Chondrocyte (in vitro differentiated cells): ENCODE data around the gene DYNLL2. TPM values are rescaled to one million over a fixed set of nuclear protein-coding genes. Genes with fewer than 3 reads are reported as not detected.
"Not testable (repeated sequence)": the region's sequence is repeated elsewhere in the genome, so short reads cannot be mapped to it uniquely, and the experiment has no call there.

ENCODE experiments used
- DNase-seq: peaks from one replicate; pipeline ENCODE4 v3.0.0; 2021; ENCODE audit warnings: mixed read lengths, low spot score
- H3K27ac Mint-ChIP-seq: one replicate; pipeline ENCODE4 v1.8.0; 2021; ENCODE audit warnings: mild to moderate bottlenecking, moderate library complexity, mixed read lengths; ENCODE audit not compliant: unreplicated experiment
- H3K27me3 Mint-ChIP-seq: 2 replicates; pipeline ENCODE4 v1.8.0; 2021; ENCODE audit warnings: low read depth, mixed read lengths
- H3K36me3 Mint-ChIP-seq: 2 replicates; pipeline ENCODE4 v1.8.0; 2021; ENCODE audit warnings: low read depth, mixed read lengths
- H3K4me1 Mint-ChIP-seq: 2 replicates; pipeline ENCODE4 v1.8.0; 2021; ENCODE audit warnings: low read depth, mild to moderate bottlenecking, mixed read lengths
- H3K4me3 Mint-ChIP-seq: one replicate; pipeline ENCODE4 v1.8.0; 2021; ENCODE audit warnings: mild to moderate bottlenecking, moderate library complexity, mixed read lengths; ENCODE audit not compliant: unreplicated experiment
- H3K9me3 Mint-ChIP-seq: 2 replicates; pipeline ENCODE4 v1.8.0; 2021; ENCODE audit warnings: low read depth, mixed read lengths
- long read RNA-seq: library from polyadenylated mRNA; stranded (forward); transcript quantifications from one replicate; pipeline ENCODE4 v2.0.0, GENCODE V29; 2021
- total RNA-seq: library from RNA; stranded (reverse); gene quantifications from 3 replicates; pipeline ENCODE4 v1.2.1, GENCODE V29; 2021
- TF ChIP-seq, protein P1 (sequence below): fragments of 200-600 bp; sonication (generic); IDR thresholded peaks from 2 replicates; pipeline ENCODE4 v1.5.0; 2021; ENCODE audit warnings: antibody characterized with exemption, mild to moderate bottlenecking, moderate library complexity

The DYNLL2 gene
- total RNA-seq = 15.7 to 17.1 TPM (median 16.0 TPM) in 3 replicates
- long read RNA-seq, full-length matches to known transcripts = 1 of 8 reads
- long read RNA-seq, partial matches to known transcripts = 1 of 8 reads
- long read RNA-seq, other reads (novel, unspliced or antisense) = 6 of 8 reads

DNA sequence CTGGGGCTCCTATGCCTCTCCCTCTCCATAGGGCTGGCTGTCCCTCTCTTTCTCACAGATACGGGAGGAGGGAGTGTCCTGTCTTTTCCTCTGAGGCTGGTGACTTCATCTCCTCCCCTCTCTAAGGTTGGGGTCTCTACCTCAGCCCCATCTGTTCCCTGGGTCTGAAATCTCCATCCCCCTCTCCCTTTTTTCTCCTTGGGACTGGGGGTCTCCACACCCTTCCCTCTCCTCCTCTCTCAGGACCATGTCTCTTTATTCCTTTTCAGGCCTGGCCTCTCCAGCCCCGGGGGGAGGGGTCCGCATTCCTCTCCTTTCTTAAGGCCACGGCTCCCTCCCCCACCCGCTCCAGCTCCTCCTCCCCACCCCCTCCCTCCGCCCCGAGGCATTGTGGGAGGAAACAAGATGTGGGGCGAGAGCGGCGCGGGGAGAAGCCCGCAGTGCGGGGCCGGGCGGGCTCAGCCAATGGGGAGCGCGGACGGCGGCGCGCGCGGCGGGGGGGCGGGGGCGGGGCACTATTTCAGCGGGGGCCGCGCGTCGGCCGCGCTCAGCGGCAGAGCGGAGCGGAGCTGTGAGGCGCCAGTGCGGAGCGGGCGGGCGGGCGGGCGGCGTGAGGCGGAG lies at the start of gene DYNLL2:
TSS of gene DYNLL2 (plus strand) at position 550 of the 621 bp plus-strand sequence. CDS start 3,672 bp downstream, outside the sequence.
- Mint-ChIP-seq H3K9me3 (no peaks in the 10 kb centered on the region), H3K36me3 (peaks cover 4% of the 10 kb centered on the region), H3K27ac (peak within 1 kb of the TSS; percentile 70), H3K4me3 (peak within 1 kb of the TSS; percentile 80), H3K27me3 (peaks cover 17% of the 10 kb centered on the region), H3K4me1 (peaks cover 18% of the 10 kb centered on the region)
- DNase-seq = no peak
- TF ChIP-seq, protein P1, sequence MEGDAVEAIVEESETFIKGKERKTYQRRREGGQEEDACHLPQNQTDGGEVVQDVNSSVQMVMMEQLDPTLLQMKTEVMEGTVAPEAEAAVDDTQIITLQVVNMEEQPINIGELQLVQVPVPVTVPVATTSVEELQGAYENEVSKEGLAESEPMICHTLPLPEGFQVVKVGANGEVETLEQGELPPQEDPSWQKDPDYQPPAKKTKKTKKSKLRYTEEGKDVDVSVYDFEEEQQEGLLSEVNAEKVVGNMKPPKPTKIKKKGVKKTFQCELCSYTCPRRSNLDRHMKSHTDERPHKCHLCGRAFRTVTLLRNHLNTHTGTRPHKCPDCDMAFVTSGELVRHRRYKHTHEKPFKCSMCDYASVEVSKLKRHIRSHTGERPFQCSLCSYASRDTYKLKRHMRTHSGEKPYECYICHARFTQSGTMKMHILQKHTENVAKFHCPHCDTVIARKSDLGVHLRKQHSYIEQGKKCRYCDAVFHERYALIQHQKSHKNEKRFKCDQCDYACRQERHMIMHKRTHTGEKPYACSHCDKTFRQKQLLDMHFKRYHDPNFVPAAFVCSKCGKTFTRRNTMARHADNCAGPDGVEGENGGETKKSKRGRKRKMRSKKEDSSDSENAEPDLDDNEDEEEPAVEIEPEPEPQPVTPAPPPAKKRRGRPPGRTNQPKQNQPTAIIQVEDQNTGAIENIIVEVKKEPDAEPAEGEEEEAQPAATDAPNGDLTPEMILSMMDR = no peak

DNA sequence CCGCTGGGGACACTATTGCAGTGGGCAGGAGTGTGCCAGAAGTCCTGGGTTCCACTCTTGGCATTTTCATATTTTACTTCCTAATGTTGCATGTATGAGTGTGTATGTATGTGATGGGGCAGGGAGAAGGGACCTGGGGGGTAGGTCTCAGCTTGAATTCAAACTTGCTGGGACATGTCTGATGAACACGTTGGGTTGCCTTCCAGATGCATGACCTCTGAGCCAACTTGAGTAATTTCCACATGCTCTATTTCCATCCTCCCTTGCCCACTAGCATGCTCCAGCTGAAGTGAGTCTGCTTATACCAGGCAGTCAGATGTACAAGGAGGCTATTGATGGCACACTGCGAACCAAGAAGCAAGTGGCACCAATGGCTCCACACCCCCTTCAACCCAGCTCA lies 43.2 kb upstream of the DYNLL2 start:
- DNase-seq = no peak
- Mint-ChIP-seq H3K27ac (no peak overlapping the region), H3K27me3 (peaks cover 32% of the 10 kb centered on the region), H3K9me3 (no peaks in the 10 kb centered on the region), H3K4me3 (no peak overlapping the region), H3K4me1 (no peaks in the 10 kb centered on the region), H3K36me3 (no peaks in the 10 kb centered on the region)
- TF ChIP-seq, protein P1 = no peak

DNA sequence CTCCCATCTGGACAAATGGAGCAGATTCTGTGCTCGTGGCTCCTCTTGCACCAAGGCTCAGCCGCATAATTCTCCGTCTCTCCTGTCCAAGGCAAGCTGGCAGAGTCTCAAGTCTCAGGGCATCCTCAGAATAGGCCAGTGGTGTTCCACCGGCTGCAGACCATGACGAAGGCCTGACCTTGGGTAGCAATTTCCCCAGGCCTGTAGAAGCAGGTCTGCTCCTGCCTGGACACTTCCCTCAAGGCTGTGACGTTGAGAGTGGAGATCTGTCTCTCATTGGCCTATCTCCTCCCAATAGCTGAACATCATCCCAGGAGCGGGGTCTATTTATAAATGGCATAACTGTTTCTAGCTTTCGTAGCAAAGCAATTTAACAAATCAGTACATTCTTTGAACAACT lies 42.8 kb upstream of the DYNLL2 start:
- Mint-ChIP-seq H3K9me3 (no peaks in the 10 kb centered on the region), H3K4me1 (no peaks in the 10 kb centered on the region), H3K36me3 (no peaks in the 10 kb centered on the region), H3K27me3 (peaks cover 32% of the 10 kb centered on the region), H3K4me3 (no peak overlapping the region), H3K27ac (no peak overlapping the region)
- TF ChIP-seq, protein P1 = no peak
- no peak for DNase-seq

DNA sequence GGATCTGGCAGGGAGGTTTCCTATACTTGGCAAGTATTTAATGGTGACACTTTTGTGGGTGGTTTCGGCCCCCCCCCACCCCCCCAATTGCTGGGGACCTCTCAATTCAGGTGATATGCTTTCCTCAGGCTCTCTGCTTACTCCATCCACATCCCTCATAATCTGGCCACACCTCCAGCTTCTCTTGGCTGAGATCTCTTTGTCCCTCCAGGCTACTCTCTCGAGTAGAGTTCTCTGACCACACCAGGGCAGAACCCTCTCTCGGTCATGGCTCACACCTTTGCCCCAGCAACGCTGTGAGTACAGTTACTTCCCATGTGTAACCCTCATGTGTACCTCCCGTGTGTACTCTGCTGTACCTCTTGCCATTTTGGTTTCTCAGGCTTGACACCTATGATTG lies 42.1 kb upstream of the DYNLL2 start:
- Mint-ChIP-seq H3K27me3 (peaks cover 35% of the 10 kb centered on the region), H3K4me3 (no peak overlapping the region), H3K9me3 (no peaks in the 10 kb centered on the region), H3K4me1 (no peaks in the 10 kb centered on the region), H3K27ac (no peak overlapping the region), H3K36me3 (no peaks in the 10 kb centered on the region)
- TF ChIP-seq, protein P1 = no peak
- DNase-seq = no peak

DNA sequence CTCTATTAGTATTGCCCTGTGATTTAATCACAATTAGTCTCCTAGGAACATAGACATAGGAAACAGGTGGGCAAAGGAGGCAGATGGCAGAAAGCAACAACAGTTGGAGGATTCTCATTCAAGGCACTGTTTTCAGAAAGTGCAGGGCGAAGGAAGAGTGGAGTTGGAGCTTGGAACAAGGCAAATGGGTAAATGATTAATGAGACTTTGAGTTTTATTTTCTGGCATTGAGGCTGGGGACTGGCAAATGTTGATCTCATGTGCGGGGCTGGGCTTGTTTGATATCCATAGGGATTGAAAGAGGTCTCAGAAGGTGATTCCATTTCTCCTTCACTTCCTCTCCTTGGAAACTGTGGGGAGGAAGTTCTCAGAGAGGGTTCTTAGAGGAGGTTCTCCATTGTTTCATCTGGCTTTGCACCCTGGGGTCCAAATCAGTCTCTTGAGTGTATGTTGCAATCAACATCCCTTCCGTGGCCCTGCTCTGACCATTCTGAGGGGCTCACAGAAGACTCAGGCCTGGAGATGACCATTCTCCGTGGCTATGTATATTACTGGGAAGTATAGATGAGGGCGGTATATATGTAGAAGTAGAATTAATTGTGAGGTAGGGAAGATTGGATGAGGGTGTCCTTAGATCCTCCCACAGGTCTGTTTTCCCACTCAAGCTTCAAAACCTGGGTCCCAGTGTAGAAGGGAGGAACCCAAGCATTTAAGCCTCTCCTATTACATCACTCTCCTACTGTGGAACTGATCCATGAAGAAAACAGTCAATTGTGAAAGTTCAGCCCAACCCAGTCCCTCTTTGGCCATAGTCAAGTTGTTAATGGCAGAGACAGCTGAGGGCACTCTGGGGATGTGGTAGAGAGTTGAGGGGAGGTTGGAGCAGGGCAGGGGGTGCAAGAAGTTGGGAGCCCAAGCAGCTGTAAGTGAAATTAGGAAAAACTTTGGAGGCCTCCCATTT lies 39.7 kb upstream of the DYNLL2 start:
- Mint-ChIP-seq H3K27ac (no peak overlapping the region), H3K9me3 (no peaks in the 10 kb centered on the region), H3K4me1 (no peaks in the 10 kb centered on the region), H3K36me3 (no peaks in the 10 kb centered on the region), H3K4me3 (no peak overlapping the region), H3K27me3 (peaks cover 33% of the 10 kb centered on the region)
- no peak for DNase-seq
- TF ChIP-seq, protein P1 = no peak

DNA sequence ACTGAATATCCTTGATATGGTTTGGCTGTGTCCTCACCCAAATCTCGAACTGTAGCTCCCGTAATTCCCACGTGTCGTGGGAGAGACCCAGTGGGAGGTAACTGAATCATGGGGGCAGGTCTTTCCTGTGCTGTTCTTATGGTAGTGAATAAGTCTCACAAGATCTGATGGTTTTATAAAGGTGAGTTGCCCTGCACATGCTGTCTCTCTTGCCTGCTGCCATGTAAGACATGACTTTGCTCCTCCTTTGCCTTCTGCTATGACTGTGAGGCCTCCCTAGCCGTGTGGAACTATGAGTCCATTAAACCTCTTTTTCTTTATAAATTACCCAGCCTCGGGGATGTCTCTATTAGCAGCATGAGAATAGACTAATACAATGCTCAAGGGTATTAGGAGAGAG lies 39.0 kb upstream of the DYNLL2 start:
- peaks cover 33% of the 10 kb centered on the region for H3K27me3 Mint-ChIP-seq
- H3K4me1 Mint-ChIP-seq, H3K9me3 Mint-ChIP-seq, DNase-seq, H3K36me3 Mint-ChIP-seq, H3K4me3 Mint-ChIP-seq, H3K27ac Mint-ChIP-seq: not testable (repeated sequence)
